ENCODE measurements around the gene NRXN3.
"Not testable (repeated sequence)": the region's sequence is repeated elsewhere in the genome, so short reads cannot be mapped to it uniquely, and the experiment has no call there.

Gene NRXN3

DNA sequence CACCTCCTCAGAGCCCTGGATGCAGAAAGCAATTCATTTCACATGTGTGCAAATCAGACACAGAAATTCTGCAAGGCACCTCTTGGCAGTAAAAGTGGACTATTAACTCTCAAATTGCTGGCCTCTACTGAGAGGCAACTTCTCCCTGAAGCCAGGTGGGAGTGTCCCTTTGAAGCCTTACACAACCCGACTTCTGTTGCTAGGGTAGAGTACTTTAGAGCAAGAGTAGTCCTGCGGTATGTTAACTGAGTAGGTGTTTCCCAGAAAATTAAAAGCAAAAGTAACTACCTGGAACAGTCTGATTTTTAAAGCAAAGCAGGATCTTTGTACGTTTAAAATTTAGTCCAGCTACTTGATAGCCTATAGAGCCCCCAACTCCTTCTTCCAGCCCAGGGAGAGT is 1557.7 kb downstream of the NRXN3 start:
- no peak for DNase-seq (ENCODE audit: low read depth in 2 of 2)

DNA sequence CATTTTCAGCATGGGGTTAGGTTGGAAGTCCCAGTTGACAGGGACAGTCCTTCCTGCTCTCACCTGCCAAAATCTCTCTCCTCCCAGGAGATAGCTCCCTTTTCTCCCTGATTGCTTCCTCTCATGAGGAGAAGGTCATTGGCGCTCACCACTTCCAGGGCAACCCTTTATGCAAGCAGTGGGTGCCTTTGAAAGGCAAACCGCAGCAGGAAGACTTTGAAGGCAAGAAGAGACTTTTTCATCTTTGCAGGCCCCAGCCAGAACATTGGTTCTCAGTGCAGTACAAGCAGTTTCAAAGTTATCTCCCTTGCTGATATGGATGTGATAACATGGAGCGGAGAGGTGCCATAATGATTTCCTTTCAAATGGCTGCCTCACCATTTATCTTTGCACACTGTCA is 1558.2 kb downstream of the NRXN3 start:
- no peak for DNase-seq (ENCODE audit: low read depth in 2 of 2)

DNA sequence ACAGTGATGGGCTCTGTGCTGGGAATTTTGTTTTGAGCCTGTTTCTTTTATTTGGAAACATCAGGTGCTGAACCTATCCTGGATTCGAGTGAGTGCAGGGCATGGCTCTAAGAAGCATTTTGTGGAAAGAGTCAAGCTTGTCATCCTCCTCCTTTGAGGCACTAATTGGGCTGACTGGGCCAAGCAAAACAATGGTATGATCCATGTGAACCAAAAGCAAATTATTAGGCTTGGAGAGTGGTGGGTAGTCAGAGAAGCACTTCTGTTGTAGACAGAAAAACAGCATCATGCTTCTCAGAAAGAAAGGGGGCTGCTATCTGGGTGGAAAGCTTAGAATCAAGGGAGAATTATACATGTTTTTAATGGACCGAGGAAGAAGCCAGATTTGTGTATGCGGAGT is 1559.6 kb downstream of the NRXN3 start:
- no peak for DNase-seq (ENCODE audit: low read depth in 2 of 2)

DNA sequence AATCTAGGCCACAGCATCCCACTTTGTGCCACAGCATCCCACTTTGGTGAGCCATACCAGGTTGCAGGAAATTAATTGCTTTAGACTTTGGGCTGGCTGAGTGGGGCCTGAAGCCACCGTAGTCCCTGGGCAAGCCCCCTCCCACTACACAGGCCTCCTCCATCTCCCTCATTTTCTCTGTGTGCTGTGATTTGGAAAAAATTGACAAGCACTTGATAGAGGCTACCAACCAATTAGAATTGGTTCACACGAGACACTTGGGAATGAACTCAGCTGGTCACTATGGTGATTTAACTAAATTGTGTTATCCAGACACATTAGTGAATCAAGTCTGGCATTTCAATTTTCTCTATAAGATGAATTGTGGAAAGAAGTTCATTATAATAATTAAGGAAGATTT is 1560.0 kb downstream of the NRXN3 start:
- no peak for DNase-seq (ENCODE audit: low read depth in 2 of 2)

DNA sequence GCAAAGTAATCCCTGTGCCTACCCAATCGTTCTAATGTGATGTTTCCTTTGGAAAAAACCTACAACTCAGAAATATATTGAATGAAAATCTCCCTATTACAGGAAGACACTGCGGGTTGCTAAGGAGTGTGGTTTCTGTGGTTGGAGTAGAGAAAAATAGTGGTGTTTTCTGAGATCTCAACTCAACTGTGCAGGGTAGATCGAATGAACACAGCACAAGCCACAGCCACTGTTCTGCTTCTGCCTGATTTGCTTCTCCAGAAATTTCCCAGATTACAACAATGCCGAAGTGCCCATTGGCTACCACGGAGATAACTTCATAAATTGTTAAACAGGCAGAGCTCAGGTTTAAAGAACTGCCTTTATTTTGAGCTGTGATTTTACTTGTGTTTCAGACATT is 1560.8 kb downstream of the NRXN3 start:
- no peak for DNase-seq (ENCODE audit: low read depth in 2 of 2)

DNA sequence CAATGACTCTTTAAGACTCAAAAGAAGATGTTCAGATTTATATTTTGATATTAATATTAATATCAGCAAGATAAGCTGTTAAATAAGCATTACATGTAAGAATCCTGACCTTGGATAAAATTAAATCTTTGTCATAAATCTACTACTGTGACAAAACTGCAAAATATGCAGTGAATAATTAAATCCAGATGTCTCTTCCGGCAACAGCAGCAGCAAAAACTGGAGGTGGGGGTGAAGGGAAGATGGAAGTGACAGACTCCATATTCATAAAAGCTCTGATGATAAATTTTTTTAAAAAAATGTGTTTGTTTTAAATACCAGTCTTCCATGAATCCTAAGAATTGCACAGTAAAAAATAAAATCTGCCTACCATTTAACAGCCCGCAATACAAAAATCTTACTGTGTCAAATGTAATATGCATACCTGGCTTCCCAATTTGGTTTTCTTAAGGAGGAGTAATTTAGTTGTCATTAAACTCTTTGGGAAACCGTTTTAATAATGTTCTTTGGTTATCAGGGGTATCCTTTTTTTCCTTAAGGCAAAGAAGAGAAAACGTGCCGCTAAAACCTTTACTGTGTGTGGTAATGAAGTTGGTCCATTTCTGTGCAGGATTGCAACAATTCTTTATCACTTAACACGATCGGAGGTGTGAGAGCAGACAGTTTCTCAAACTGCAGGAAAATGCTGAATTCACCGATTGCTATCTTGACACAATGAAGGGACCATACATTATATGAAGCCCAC is 1562.9 kb downstream of the NRXN3 start:
- DNase-seq (ENCODE audit: low read depth in 2 of 2): no peak

DNA sequence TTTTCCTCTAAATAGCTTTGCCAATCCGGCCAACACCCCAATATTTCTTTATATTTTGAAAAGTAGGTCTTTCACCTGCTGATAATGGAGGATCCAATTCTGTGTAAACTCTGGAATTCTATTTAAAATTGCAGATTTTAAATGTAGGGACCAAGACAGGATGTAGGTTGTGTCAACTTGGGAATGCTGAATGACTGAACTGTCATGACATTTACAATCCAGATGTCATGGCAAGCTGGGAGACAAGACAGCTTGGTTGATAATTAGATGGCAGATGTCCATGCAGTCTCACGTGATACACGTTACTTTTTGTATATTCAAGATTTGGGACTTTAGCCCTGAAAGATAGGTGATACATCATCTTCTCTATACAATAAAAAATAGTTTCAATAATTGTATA is 1564.0 kb downstream of the NRXN3 start:
- DNase-seq (ENCODE audit: low read depth in 2 of 2): no peak

DNA sequence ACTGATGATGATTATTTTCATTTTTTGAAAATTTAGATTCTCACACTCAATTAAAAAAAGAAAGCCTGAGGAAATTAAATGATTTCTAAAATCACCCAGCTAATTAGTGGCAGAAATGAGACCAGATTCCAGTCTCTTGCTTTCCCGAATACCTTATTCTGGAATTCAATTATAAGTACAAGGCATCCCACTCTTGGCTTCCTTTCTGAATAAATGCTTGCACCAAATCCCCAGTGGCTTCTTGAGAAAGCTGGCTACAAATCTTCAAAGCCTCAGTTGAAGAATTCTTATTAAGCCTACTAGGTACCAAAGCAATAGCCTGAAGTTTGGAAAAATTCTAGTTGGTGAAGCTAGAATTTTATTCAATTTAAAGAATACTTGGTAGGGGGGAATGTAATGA is 1564.5 kb downstream of the NRXN3 start:
- DNase-seq (ENCODE audit: low read depth in 2 of 2): no peak

DNA sequence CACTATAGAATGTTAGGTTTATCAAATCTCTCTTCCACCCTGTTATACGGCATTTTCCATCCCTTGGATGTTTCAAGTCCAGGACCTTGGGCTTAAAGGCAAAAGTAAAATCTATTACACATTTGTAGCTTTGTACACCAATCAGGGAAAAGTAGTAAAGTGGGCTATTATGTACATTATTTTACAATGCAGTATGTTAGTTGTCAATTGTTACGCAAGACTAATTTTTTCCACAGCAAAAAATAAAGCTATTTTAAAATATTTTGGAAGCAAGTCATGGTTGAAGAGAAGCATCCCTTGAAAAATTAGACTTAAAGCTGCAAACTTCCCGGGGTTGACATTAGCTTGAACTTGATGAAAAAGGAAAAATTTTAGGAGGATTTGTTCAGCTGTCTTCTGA is 1564.9 kb downstream of the NRXN3 start:
- DNase-seq (ENCODE audit: low read depth in 2 of 2): no peak

DNA sequence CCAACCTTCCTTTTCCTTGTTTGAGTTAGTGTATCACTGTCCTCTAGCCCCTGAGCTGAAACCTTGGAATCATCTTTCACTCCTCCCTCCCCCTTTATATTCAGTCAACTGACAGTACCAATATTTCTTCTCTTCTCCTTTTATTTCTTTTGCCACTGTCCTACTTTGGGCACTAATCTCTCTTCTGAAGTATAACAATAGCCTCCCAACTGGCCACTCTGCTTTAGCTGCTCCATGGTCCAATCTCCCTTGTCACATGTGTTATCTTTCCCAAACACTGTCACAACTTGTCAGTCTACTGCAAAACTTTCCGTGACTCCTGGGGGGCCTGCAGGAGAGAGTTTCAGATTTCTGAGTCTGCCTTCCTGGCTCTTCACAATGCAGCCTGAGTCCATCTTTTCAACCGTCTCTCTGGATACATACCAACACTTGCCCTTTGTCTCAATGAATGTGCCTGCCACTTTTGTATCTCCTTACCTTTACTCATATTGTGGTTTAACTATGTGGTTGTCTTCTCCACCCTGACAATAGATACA is 1570.0 kb downstream of the NRXN3 start:
- no peak for DNase-seq (ENCODE audit: low read depth in 2 of 2)

DNA sequence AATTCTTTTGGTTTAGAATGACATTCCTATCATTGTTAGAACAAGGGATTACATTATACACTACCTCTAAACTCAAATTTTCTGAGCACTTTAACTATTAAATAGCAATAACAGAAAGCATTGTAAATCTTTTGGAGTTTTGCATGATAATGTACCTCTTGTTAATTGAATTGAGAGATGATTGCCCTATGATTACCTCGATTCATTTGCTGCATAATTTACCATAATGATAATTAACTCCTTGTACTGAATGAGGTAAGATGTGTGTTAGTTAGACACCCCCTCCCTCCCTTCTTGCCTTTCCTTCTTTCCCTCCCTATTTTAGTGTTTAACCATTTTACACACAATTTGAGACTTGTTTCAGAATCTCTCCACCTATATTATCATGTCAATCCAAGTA is 1572.0 kb downstream of the NRXN3 start:
- DNase-seq (ENCODE audit: low read depth in 2 of 2): no peak

DNA sequence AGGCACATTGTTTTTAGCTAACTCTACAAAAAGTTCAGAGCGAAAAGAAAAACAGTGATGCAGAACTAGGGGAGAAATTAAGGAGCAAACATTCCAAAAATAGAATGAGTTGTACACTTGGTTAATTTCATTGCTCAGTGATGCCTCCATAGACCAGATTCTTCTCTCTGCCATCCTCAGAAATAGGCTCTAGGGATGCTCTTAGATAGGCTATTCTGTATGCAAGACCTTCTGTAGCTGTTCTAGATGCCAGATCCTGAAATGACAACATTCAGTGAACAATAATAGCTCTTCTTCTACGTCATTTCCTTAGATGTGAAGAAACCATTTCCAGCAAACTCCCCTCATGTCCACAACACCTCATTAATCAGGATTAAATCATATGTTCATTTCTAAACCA is 1574.9 kb downstream of the NRXN3 start:
- no peak for DNase-seq (ENCODE audit: low read depth in 2 of 2)

DNA sequence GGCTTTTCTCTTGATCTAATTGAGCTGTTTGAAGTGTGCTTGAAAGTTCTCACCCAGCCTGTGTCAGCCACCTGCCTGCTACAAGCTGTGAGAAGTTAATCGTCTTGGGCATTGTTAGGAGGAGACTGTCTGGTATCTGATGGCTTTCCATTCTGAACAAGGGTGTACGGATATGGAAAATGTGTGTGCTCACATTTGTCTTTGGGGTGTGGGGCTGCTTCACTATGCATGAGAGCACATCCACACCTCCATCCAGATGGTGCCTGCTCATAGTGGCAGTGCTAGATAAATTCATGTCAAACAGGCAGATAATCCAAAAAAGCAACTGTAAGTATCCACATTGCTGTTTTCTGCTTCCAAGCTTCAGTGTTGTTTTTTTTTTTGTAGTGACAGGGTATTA is 1578.9 kb downstream of the NRXN3 start:
- no peak for DNase-seq (ENCODE audit: low read depth in 2 of 2)

DNA sequence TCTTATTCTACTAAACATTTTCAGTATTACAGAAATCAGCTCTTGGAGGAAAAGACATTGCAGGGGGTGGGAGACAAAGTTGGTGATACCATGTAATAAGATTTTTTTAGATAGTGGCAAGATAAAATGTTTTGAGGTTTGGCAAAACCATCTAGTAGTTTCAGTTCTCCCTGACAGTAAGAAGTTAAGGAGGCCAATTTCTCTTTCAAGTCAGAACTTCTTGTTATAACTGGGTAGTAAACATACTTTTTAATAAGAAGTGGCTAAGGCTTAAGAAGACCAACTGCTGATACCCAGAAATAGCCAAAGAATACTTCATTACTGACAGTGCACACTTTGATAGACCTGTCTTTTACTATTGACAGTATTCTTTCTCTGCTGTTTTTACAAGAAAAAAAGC is 1588.8 kb downstream of the NRXN3 start:
- DNase-seq (ENCODE audit: low read depth in 2 of 2): no peak

DNA sequence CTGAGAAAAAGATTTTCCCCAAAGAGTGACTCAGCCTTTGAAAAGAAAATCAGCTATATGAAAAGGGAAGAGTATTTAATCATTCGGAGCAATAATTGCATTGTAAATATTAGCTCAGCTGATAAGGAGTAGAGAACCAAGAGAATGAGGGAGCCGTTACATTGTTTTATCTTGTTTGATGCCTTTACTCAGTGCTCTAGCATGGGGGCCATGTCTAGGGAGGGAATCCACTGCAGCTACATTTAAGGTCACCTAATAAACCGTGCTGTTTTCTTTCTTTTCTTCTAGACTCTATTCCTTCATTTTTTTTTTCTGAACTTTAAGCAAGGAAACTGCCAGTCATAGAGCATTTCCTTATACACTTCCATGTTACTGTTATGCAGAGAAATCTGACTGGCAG is 1594.2 kb downstream of the NRXN3 start:
- no peak for DNase-seq (ENCODE audit: low read depth in 2 of 2)

DNA sequence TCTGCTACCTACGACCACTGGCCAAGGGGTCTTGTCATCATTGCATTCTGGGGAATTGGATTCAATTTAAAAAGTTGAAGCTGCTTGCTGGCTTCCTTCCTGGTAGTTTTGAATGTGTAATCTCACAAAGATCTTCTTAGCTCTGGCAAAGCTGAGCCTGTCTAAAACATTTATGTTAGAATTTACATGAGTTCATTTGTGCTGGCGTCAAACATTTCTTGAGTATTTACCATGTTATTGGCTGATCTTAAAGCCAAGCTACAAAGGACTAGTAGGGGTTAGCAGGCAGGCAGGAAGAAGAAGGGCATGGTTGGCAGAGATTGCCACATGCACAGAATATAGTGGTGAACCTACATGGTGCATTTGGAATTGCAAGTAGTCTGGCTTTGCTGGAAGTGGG is 1596.3 kb downstream of the NRXN3 start:
- DNase-seq (ENCODE audit: low read depth in 2 of 2): no peak

DNA sequence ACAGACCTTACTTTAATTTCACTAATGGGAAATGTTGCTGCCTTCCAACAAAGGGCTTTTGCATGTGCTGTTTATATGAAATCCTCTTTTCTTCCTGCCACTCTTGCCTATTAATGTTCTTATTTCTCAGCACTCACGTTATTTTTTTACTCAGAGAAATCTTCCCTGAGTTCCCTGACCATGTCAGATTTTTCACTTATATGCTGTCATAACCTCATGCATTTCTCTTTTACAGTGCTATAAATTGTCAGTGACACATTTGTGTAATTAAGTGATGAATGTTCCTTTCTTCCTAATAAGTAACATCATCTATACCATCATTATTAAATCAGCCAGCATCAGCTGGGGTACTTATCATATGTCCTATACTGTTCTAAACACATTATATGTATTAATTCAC is 1597.1 kb downstream of the NRXN3 start:
- DNase-seq (ENCODE audit: low read depth in 2 of 2): no peak

DNA sequence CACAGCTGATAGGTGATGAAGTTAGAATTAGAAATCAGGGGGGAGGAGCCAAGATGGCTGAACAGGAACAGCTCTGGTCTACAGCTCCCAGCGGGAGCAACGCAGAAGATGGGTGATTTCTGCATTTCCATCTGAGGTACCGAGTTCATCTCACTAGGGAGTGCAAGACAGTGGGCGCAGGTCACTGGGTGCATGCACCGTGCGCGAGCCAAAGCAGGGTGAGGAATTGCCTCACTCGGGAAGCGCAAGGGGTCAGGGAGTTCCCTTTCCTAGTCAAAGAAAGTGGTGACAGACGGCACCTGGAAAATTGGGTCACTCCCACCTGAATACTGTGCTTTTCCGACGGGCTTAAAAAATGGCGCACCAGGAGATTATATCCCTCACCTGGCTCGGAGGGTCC is 1597.5 kb downstream of the NRXN3 start:
- DNase-seq (ENCODE audit: low read depth in 2 of 2): not testable (repeated sequence)

DNA sequence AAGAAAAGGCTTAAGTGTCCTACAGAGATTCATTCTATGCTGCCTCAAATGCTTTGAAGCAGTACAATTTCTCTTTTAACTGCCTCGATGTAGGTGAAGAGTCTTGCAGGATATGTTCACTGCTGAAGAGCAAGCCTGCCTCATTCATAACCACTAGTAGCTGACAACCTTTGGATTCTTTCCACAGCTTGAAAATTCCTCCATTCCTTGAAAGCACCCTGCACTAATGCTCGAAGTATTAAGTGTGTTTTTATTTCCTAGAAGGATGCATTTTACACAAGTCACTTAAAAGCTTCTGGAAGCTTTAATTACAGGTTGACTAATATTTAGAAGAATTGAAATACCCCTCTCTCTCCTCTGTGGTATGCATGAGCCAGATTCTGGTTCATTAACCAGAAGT is 1611.7 kb downstream of the NRXN3 start:
- DNase-seq (ENCODE audit: low read depth in 2 of 2): no peak

DNA sequence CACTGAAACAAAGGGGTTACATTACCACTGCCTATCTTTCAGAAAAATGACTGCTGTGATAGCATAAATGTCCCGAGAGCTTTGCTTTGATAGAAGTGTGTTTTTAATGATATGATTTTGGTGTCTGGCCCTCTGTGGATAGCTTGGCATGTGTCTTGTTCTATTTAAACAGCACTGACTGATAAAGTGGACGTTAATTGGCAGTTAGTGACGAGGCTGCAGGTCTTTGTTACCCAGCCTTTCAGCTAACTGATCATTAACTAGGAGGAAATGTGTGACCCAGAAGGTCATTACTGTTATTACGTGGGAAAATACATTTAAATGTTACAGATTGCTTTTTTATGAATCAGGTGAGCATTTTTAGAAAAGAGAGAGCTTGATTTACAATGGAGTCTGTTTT is 1612.9 kb downstream of the NRXN3 start:
- no peak for DNase-seq (ENCODE audit: low read depth in 2 of 2)

DNA sequence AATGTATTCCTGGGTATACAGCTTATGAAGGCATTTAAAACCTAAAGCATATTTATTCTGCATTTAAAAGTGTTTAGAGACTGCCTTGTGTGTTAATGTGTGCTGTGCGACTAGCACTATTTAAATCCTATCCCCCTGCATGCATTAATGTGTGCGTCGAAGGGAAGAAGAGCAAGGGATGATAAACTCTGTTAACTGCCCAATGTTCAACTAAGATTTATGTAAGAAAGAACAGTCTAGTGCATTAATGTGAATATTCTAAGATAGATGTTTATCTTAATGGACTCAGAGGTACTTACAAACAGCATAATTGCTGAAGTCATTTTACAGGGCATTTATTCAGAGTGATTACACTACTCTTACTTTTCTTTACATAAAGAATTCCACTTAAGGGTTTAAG is 1616.3 kb downstream of the NRXN3 start:
- DNase-seq (ENCODE audit: low read depth in 2 of 2): no peak

DNA sequence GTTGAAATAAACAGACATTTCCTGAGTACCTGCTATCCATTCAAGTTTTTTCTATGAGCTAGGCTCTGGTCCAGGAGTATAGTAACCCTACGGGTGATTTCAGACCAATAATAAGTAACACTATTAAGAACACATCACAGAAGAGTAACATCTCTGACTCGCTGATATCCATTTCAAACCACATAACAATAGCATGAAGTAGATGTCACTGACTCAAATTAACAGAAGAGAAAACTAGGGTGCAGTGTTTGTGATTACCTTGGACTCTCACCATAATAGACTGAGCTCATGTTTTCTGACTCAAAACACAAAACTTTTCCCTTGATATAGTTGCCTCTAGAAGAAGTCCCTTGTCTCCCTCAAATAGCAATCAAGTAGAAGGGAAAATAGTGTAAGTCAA is 1618.2 kb downstream of the NRXN3 start:
- no peak for DNase-seq (ENCODE audit: low read depth in 2 of 2)

DNA sequence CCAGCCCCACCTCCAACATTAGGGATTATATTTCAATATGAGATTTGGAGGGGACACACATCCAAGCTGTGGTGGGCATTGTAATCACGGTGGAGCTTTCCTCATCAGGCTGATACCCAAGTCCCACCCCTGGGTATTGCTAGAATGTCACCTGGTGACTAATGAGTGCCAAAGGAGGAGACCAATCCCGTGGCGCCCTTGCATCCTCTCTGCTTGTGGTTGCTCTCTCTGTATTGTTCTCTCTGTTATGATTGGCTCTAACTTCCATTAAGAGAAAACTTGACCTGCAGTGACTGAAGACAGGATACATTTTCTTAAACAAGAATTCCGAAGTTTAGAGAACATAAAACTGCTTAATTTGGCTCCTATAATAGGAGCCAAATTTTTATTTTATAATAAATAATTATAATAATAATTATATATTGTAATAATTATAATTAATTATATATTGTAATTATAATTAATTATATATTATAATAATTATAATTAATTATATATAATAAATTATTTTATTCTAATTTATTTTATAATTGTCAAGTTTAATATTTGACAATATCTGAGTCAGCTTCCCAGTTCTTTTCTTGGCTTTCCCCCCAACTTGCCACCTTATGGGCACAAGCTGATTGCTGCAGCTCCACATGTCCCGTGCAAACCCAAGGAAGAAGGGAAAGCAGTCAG is 1621.0 kb downstream of the NRXN3 start:
- no peak for DNase-seq (ENCODE audit: low read depth in 2 of 2)

DNA sequence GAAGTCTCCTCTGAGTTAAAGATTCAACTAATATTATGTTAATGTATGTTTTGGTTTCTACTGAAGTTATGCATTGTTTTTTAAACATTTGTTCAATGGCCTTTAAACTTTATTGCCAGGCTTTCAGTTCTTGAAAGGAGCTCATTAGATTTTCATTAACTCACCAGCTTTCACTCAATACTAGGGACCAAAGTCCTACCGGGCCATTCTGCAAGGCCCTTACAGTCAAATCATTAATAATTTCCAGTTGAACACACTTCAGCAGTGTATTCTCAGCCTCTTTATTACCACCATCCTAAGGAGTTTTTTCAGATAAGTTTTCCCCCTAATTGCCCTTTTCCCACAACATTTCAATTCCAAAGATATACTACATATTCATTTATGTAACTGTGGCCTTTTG is 1631.9 kb downstream of the NRXN3 start:
- DNase-seq (ENCODE audit: low read depth in 2 of 2): no peak
